WTC11 (cell line): ENCODE measurements around the gene GRIN2A.

ENCODE experiments used
- ATF1 ChIP-seq: sonication (generic); formaldehyde crosslinking; IDR thresholded peaks from 2 replicates; pipeline ENCODE4 v1.8.1; 2023; ENCODE audit warnings: mild to moderate bottlenecking, moderate library complexity, missing genetic modification reagents
- CDX4 ChIP-seq: fragments of 250-450 bp; sonication (Bioruptor Pico); IDR thresholded peaks from 2 replicates; pipeline ENCODE4 v1.9.0; 2021; ENCODE audit warnings: moderate library complexity, mild to moderate bottlenecking, inconsistent platforms, borderline replicate concordance
- CTCF ChIP-seq: fragments of 200-600 bp; IDR thresholded peaks from 2 replicates; pipeline ENCODE4 v1.8.0; 2022; ENCODE audit warnings: antibody characterized with exemption
- ETV6 ChIP-seq: sonication (generic); formaldehyde crosslinking; IDR thresholded peaks from 2 replicates; pipeline ENCODE4 v1.8.1; 2022; ENCODE audit warnings: mild to moderate bottlenecking, missing genetic modification reagents
- MAX ChIP-seq: sonication (generic); formaldehyde crosslinking; IDR thresholded peaks from 2 replicates; pipeline ENCODE4 v1.8.0; 2022; ENCODE audit warnings: mild to moderate bottlenecking, missing genetic modification reagents
- PRDM15 ChIP-seq: sonication (generic); formaldehyde crosslinking; IDR thresholded peaks from 2 replicates; pipeline ENCODE4 v1.8.0; 2022; ENCODE audit warnings: missing genetic modification reagents
- PRRX2 ChIP-seq: fragments of 250-450 bp; sonication (Bioruptor Pico); IDR thresholded peaks from 2 replicates; pipeline ENCODE4 v1.8.0; 2021; ENCODE audit warnings: mild to moderate bottlenecking
- SP1 ChIP-seq: sonication (generic); formaldehyde crosslinking; conservative IDR thresholded peaks from 2 replicates; pipeline ENCODE4 v1.8.1; 2022; ENCODE audit warnings: missing genetic modification reagents
- STAT6 ChIP-seq: sonication (generic); formaldehyde crosslinking; conservative IDR thresholded peaks from 2 replicates; pipeline ENCODE4 v1.8.1; 2023; ENCODE audit warnings: mild to moderate bottlenecking, low read depth, missing genetic modification reagents, moderate library complexity
- ZNF263 ChIP-seq: sonication (generic); formaldehyde crosslinking; IDR thresholded peaks from 2 replicates; pipeline ENCODE4 v1.8.1; 2022; ENCODE audit warnings: low read depth, mild to moderate bottlenecking, moderate library complexity, missing genetic modification reagents
- ZNF512 ChIP-seq: sonication (generic); formaldehyde crosslinking; IDR thresholded peaks from 2 replicates; pipeline ENCODE4 v1.8.1; 2022; ENCODE audit warnings: missing genetic modification reagents, borderline replicate concordance
- ZSCAN18 ChIP-seq: fragments of 250-450 bp; sonication (Bioruptor Pico); IDR thresholded peaks from 2 replicates; pipeline ENCODE4 v2.1.2; 2022; ENCODE audit warnings: mild to moderate bottlenecking, moderate library complexity

- TF ChIP-seq ZSCAN18 (no peak), ZNF512 (CRISPR knock-in tag) (no peak), CDX4 (CRISPR knock-in tag) (no peak), PRDM15 (CRISPR knock-in tag) (no peak), ETV6 (CRISPR knock-in tag) (no peak), MAX (CRISPR knock-in tag) (no peak), CTCF (no peak), ZNF263 (no peak), ATF1 (CRISPR knock-in tag) (no peak), PRRX2 (no peak), SP1 (CRISPR knock-in tag) (no peak), STAT6 (no peak)
Measured at GRCh38 chr16:9824200-9825068, 357.8 kb downstream of the GRIN2A start.
